Hepatic stellate cell (primary cell): ENCODE measurements around the gene CLSTN2.

Experiments used
- DNase-seq: peaks from one replicate; pipeline ENCODE4 v3.0.0; 2011; ENCODE audit warnings: low spot score

Gene CLSTN2

DNA sequence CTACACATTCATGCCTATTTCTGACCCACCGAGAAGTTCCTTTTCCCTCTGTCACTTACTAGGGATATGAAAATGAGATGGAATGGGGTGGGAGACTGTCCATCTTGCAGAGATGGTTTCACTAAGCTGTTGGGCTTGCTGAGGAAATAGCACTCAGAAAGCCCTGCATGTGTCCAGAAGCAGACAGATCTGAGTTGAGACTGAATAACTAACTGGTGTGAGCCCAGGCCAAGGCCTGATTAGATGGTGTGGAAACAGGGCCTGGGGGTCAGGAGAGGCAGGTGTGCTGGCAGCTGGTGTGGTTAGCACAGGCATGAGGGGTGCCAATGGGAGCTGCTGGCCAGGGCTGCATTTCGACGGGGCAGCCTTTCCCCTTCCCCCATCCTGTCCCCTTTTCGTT, 72.1 kb downstream of the CLSTN2 start:
- no peak for DNase-seq

DNA sequence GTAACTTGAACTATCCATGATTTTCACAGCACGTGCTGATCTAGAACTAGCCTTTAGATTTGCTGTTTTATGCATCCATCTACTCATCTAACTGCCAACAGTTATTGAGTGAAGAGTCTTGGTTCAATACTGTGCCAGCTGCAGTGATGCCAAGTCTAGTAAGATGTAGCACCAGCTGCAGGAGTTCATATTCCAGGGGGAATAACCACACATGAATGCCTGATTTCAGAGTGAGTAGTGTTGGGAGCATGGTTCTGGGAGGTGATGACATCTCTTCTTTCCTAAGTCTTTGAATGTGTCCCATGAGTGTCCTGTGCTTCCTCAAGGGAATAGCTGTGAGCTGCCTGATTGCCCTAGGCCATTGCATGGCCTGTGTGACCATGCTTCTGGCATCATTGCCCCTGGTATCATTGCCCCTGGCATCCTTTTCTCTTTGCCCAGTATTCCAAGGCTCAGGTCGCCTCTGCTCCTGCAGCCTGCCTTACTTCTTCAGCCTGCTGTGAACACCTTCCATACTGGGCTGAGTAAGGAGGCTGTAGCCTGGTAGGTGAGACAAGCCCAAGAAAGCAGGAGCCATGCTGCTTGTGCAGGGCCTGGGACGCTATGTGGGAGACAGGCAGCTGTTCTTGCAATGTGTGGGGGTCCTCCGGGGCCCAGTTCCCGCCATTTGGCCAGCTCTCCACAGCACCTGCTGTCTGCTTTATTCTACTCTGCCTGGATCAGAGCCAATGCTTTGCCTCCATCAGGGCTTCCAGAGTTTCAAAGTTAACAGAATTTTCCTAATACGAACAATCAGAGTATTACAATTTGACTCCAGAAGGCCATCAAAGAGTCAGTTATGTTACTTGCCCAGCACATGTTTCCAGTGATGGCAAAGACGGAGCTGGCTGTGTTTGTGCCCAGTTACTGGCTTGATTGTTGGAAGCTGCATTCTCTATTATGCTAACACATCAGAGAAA, 73.2 kb downstream of the CLSTN2 start:
- DNase-seq = no peak

DNA sequence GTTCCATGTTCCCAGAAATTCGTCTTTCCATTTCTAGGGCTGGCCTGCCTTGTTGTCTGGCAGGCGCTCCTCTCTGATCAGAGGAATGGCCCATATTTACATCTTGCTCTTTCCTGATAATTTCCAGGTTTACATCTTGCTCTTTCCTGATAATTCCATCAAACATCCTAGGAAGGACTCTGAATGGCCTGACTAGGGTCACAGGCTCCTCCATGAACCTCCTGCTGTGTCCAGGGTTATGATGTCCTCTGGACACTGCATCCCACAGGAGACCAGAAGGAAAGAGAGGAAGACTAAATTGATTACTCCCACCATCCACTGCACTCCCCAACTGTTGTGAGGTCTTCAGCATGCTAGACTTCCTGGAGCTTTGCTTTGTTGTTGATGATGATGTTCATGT, 75.4 kb downstream of the CLSTN2 start:
- DNase-seq = no peak

DNA sequence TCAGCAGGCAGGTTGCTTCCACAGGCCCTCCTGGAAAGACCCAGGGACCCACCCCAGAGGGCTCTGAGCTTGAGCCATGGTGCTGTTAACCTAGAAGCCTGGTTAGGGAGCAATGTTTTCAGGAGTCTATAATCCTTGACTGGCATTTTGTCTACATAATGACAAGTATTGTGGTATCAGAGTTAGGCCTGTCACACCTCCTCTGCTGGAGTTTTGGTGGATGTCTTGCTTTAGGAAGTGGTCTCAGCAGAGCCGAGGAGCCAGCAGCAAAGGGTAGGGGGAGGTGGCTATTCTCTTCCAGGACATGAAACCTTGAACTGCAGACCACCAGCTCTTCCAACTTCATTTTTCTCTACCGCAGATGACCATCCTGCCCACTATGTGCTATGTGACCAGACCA, 76.1 kb downstream of the CLSTN2 start:
- DNase-seq = no peak

DNA sequence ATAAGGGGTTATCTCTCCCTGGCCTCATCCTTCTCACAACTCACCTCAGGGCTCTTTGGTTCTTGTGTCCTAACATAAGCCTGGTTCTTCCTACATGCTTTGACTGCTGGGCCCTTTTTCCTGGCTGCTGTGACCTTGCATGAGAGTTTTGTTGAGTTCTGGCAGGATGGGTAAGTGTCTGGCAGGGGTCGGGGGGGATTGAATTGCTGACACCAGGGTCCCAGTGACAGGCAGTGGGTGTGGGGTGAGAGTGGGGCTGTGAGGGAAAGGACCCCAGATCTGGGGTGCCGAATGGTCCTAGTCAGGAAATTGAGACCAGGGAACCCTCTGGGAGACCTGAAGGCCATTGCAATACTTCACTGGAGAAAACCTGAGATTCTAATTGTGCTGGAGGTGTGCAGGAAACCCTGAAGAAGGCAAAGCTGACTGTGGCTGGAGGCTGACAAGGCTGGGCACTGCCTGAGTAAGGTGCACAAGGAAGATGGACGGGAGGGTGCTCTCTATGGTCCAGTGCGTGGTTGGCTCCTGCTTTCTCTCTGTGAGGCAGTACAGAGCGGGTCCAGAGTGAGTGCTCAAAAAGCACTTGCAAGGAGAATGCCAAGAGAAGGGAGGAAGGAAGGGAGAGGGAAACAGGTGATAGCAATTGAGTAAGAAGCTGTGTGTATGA, 76.8 kb downstream of the CLSTN2 start:
- no peak for DNase-seq

DNA sequence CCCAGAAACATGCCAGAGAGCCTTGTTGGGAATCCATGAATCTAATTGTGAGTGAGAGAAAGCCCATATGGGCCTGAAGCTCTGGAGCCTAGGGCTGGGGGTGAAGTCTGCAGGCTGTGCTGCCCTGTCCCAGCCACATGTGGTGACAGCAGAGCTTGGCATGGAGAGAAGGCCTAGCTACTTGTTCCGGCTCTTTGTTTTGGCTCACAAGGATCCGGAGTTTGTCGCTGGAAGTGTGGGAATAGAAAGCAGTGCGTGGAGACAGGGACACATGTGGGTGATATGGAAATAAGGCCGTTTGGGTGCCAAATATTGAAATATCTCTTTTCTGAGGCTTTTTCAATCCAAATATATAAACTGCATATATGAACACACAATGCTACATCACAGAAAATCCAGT, 78.2 kb downstream of the CLSTN2 start:
- DNase-seq = no peak

DNA sequence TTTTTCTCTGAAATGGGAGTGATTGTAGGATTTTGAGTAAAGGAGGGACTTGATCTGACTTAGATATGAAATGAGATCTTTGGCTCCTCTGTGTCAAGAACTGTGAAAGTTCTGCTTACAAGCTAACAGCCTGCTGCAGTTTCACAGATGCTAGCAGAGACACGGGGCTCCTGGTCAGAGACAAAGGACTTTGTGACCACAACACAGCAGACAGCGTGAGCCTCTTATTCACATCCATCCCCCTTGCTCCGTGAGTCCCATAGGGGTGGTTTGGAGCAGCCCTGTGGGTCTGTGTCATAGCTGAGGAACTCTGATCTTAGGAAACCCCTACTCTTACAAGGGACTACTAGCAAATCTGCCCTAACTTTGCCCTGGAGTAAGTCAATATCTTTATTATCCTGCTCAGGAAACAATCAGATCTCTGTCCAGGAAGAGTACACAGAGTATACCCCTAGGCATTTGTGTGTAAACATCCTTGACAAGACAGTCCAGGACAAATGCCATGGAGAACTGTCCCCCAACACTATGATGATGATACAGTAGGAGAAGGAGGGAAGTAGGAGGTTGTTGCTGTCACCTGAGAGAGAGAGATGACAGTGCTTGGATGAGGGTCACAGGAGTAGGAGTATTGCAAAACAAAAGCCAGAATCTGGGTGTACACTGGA, 80.0 kb downstream of the CLSTN2 start:
- no peak for DNase-seq

DNA sequence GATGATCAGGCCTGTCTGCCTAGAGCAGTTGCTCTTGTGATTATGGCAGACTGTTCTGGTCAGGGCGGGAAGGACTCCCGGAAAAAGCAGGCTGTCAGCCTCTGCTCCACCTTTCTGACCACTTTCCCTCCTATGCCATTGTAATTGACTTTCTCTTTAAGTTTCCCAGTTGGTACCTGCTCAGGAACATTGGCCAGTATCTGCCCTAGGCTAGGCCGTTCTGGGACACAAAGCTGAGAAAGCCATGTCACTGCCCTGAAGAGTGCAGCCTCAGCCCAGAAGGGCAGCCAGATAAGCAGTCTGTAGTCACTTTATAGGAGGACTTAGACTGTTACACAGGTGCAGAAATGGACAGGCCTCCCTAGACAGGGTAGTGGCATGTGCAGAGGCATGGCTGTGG, 80.8 kb downstream of the CLSTN2 start:
- DNase-seq = no peak

DNA sequence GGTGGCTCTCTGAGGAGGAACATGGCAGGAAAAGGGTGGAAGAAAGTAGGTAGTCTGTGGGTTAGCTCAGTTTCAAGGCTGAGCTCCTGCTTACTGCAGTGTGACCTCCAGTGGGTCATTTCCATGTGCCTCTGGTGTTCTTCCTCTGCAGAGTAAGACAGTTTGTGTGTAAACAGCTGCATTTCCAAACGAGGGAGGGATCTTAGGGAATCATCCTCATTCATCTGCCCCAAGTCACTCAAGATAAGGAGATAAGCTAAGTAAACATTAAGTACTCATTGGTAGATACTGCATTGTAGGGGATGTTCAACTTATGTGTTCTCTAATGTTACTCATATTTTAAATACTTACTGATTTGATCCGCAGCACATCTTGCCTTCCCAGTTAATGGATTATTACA, 83.6 kb downstream of the CLSTN2 start:
- DNase-seq = no peak

DNA sequence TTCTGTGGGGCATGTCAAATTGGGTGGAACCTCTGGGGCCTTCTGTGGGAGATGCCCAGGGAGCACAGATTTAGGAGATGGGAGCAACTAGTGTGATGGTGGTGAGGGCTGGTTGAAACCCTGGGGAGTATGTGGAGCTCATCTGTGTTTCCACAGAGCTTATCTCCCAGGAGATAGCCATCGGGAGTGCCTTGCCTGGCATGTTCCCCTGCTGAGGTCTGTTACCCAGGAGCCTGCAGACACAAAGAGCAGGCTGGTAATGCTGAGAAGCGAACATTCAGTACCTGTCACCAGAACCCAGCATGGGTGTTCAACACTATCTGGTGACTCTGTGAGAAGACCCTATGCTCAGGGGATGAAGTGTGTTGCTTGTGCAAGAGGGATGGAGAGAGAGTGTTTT, 85.0 kb downstream of the CLSTN2 start:
- no peak for DNase-seq

DNA sequence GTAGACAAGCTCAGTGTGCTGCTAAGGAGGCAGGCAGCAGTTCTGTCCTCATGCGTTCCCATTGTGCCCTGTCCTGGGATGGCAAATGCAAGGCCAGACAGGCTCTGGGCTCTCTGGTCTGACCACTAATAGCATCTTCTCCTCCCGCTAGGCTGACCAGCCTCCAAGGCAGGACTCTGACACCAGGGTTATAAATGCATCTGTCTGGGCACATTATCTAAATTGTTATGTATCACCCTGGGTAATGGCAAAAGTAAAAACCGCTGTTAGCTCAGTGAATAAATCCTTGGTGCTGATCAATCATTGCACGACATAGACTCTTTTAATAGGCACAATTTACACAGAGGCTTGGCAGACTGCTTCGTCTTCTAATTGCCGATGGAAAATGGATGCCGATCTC, 85.6 kb downstream of the CLSTN2 start:
- no peak for DNase-seq

DNA sequence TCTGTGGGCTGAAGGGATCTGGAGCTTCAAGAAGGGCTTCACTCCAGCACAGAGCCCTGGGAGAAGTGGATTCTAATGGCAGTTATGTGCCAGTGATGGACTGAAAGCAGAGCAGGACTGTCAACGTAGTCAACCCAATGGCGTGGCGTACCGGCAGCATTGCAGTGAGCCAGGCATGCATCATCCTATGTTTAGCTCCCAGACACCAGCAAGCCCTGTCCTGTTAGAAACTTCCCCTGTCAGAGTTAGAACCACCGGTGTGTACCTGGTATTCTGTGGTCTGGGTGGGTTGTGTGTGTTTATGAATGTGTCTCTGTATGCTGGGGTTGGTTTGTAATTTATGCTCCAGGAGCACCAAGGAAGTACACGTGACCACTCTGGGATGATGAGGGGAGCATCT, 86.3 kb downstream of the CLSTN2 start:
- DNase-seq = no peak

DNA sequence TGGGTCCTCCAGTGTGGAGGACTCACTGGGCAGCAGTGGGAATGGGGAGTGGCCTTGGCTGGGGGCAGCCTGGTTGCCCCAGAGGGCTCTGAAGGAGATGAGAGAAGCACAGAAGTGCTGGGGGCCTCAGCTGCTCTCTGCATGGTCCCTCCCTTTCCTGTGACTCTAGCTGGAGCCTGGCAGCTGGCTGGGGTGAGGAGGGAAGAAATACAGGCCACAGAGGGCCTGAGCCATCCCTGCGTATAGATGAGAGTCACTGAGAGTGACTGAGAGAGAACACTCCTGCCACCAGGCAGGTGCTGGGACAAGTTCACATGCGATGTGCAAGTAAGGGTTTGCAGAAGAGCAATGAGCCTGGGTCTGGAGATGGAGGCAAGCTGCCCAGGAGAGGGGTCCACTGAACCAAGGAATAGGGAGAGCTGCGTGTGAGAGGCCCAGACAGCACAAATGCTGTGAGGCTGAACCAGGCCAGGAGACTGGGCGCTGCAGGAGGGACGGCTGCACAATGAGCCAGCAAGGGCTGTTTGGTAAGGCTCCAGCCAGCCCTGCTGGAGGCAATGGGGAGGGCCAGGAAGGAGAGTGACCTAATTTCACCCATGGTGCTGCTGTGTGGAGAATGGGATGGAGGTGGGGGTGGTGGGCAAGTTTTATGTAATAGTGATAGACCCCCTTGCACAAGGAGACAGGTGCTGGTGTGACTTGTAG, 87.2 kb downstream of the CLSTN2 start:
- DNase-seq = no peak

DNA sequence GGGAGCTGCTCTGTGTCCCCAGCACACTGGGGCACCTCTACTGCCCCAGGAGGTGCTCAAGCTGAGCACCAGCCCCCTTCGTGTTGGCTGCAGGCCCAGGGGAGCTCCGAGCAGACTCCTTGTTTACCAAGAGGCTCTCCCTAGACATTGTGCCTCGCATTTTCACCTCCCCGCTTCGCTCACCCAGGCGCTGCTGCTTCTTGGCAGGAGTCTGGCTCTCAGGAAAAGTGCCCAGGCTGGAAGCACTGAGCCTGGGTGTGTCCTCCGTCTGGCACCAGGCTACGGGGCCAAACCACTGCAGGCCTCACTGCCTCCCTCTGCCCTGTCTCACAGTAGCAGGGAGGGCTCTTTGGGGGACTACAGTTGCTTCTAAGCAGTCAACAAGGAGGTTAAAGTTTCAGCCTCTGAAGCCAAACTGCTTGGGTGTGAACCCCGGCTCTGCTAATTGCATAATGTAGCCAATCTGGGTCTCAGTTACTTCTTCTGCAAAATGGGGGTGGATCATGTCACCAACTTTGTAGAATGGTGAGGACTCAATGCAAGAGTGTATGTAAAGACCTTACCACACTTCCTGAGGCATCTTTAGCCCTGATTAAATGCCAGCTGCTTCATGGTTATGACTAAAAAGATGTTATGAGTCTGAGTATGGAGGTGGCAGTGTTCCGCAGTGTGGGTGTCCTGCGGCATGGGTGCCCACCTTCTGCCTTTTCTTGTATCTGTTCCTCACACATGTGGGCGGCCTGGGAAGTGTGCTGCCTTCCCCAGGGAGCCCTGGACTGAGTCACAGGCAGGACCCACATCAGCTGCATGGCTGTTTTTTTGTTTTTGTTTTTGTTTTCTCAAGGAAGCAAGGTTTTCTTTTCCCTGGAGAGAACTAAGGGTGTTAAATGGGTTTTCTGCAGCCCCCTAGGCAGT, 88.9 kb downstream of the CLSTN2 start:
- DNase-seq = no peak

DNA sequence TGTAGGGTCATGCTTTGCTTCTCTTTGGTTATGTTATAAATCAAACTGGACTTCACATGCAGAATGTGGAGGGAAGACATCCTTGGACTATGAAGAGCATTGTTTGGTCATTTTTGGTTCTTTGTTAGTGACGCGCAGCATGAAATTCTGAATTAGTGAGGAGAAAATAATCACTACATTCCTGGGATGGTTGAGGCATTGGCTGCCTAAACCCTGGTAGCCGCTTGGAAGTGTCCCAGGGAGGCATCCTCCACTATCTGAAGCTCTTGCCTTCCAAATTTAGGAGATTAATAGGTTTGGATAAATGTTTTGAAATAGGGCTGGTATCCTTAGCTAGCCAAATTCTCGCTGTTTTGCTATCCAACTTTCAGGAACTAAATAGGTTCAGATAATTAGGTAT, 96.2 kb downstream of the CLSTN2 start:
- DNase-seq = no peak

DNA sequence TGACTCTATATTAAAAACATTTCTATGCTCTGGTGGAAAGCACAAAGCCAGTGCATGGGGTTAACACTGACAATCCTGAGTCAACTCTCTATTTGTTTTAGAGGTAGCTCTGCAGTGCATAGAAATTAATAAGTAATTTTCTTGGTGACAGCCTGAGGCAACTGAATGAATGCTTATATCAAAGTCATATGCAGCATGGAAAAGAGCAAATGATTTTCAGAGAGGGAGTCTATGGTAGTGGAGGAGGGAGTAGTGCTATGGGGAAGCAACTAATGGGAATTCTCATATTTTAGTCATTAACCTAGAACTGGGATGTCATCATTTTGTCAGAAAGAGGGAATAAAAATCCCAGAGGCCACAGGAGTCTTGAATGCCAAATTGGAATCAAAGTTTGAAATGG, 99.1 kb downstream of the CLSTN2 start:
- no peak for DNase-seq

DNA sequence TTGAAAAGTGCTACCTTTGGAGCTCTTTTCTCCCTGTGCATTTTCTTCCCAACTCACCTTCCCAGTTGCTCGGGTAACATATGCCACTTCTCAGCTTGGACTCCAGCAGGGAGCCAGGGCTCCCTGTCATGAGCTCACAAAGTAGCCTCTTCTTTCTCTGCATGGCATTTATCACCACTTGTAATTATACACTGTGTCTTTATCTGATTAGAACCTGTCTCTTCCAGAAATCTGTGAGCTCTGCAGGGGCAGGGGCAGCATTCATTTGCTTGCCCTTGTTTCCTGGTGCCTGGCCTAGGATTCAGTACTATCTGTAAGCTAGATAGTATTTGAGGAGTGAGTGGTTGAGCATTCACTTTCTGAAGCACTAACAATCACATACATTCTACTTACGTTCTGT, 100.9 kb downstream of the CLSTN2 start:
- no peak for DNase-seq

DNA sequence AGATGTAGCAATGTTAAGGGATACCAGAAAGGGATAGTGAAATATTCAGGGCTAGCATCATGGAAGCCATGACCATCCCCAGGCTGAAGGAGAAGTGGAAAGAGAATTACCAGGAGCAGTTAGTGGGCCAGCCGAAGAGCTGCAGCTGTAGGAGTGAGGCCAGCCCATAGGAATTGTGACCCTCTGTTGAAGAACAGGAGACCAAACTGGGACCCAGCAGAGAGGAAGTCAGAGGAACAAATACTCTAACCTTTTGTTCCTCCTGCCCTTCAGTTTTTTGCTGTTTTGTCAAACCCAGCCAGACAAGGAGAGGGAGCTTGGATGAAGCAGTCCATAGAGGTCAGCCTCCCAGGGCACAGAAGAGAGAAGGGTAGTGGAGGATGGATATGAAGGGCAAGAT, 115.4 kb downstream of the CLSTN2 start:
- no peak for DNase-seq

DNA sequence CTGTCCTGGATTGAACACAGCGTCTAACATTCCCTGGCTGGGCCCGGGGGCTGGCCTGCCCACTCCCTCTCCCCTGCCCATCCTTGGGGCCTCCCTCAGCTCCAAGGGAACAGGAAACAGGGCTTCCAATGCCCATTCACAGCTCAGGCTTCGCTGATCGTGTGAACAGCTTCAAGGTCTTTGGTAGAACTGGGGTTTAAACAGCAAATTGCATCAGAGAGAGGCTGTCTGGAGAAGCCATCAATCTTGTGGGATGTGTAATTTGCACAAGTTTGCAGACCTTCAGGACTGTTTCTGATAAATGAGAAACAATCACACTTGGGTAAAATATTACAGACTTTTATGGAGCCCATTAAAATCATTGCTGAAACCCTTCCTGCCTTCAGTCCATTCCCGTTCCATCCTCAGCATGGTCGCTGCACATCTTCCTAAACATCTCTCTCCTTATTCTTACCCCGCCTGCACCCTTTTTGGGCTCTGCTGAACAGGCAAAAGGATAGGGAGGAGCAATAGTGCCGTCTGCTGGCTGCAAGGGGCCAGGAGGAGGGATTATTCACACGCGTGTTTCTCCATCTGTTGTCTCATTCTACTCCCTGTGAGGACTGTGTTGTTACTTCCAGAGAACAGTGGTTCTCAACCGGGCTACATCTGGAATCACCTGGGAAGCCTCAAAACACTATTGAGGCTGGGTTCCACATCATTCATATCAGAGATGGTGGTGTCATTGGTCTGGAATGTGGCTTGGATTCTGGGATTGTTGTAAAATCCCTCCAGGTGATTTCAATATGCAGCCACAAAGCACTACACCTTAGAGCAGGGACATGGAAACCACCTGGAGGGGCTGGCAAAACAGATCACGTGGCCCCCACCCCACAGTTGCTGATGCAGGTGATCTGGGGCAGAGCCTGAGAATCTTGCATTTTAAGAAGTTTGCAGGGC, 116.3 kb downstream of the CLSTN2 start:
- no peak for DNase-seq
